Thyroid gland (tissue), 4 donors: ENCODE measurements around the gene VRK3.

ENCODE experiments used
- POLR2A ChIP-seq, 2 donors: fragments of 450-650 bp; IDR thresholded peaks; one replicate each; pipeline ENCODE4 v1.6.1; 2017; ENCODE audit warnings: antibody characterized with exemption in 2 of 2, mild to moderate bottlenecking in 2 of 2, moderate library complexity in 1 of 2
- TF ChIP-seq, protein P1 (sequence below), 6 experiments: fragments of 200-600 bp in 3 of 6; fragments of 450-650 bp in 3 of 6; sonication (generic) in 3 of 6; IDR thresholded peaks; one replicate each; pipeline ENCODE4 v1.5.1; 2016 to 2019; ENCODE audit warnings: antibody characterized with exemption in 6 of 6, mild to moderate bottlenecking in 2 of 6, inconsistent platforms in 1 of 6, moderate library complexity in 1 of 6

DNA sequence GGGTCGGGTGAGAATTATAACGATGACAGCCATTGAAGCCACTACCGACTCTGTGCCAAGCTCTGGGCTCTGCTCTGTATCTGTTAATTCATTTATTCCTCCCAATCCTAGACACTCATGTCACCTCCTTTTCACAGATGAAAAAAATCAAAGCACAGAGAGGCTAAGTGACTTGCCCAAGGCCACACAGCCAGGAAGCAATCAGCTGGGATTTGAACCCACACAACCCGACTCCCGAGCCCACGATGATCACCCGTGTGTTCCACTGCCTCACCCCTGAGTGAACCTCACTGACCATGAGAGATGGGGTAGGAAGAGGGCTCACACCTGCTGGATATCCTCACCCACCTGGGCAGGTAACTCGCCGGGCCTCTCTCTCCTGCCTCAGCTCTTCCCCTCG, 40.8 kb upstream of the VRK3 start:
- TF ChIP-seq POLR2A (IDR thresholded peaks at IDR 0.05), result no peak
- TF ChIP-seq, protein P1, sequence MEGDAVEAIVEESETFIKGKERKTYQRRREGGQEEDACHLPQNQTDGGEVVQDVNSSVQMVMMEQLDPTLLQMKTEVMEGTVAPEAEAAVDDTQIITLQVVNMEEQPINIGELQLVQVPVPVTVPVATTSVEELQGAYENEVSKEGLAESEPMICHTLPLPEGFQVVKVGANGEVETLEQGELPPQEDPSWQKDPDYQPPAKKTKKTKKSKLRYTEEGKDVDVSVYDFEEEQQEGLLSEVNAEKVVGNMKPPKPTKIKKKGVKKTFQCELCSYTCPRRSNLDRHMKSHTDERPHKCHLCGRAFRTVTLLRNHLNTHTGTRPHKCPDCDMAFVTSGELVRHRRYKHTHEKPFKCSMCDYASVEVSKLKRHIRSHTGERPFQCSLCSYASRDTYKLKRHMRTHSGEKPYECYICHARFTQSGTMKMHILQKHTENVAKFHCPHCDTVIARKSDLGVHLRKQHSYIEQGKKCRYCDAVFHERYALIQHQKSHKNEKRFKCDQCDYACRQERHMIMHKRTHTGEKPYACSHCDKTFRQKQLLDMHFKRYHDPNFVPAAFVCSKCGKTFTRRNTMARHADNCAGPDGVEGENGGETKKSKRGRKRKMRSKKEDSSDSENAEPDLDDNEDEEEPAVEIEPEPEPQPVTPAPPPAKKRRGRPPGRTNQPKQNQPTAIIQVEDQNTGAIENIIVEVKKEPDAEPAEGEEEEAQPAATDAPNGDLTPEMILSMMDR (IDR thresholded peaks at IDR 0.05), result no peak
